Cardiac muscle cell (in vitro differentiated cells and primary cell): ENCODE results near the gene KXD1. TPM values are rescaled to one million over a fixed set of nuclear protein-coding genes. Genes with fewer than 3 reads are reported as not detected.
"Not testable (repeated sequence)": the region's sequence is repeated elsewhere in the genome, so short reads cannot be mapped to it uniquely, and the experiment has no call there.

Experiments
- DNase-seq, 2 donors: peaks; one replicate each; pipeline versions ENCODE4 v3.0.0 to v3.0.0-alpha.2; 2010 to 2017; ENCODE audit warnings: low read depth in 1 of 2, low spot score in 1 of 2
- H3K27ac ChIP-seq: fragments of 200-600 bp; sonication (generic); 2 replicates; pipeline ENCODE4 v1.5.1; 2016
- H3K27me3 ChIP-seq: fragments of 200-600 bp; sonication (generic); 2 replicates; pipeline ENCODE4 v1.6.0; 2016; ENCODE audit warnings: control low read depth
- H3K36me3 ChIP-seq: fragments of 200-600 bp; sonication (generic); 2 replicates; pipeline ENCODE4 v1.5.1; 2016; ENCODE audit warnings: control low read depth
- H3K4me1 ChIP-seq: fragments of 200-600 bp; sonication (generic); 2 replicates; pipeline ENCODE4 v1.8.1; 2017; ENCODE audit warnings: low read depth, mild to moderate bottlenecking, mixed run types
- H3K4me3 ChIP-seq: fragments of 200-600 bp; sonication (generic); 2 replicates; pipeline ENCODE4 v1.5.1; 2016; ENCODE audit warnings: mild to moderate bottlenecking
- H3K9me3 ChIP-seq: fragments of 200-600 bp; sonication (generic); 2 replicates; pipeline ENCODE4 v1.5.1; 2017; ENCODE audit warnings: low read depth, mild to moderate bottlenecking, control low read depth
- CTCF ChIP-seq: IDR thresholded peaks from 2 replicates; pipeline ENCODE4 v1.5.1; 2012; ENCODE audit warnings: low read depth, mild to moderate bottlenecking, low read length
- polyA plus RNA-seq: library from polyadenylated mRNA; unstranded; fragments of >200 nt; fragmentation: Nextera tagmentation; extraction: Ambion mirVana; gene quantifications from 2 replicates; pipeline ENCODE4 v1.2.1, GENCODE V29; 2016
- total RNA-seq: library from RNA; depleted of rRNA; stranded (reverse); fragments of >200 nt; gene quantifications from 2 replicates; pipeline ENCODE4 v1.2.3, GENCODE V29; 2016

Gene KXD1
- total and polyA plus RNA-seq, 2 experiments from 2014 or later, result 127 to 137 TPM

- no peak overlapping the region for H3K4me3 ChIP-seq
- H3K36me3 ChIP-seq, result peaks cover 44% of the 10 kb centered on the region
- H3K27ac ChIP-seq, result no peak overlapping the region
- no peaks in the 10 kb centered on the region for H3K9me3 ChIP-seq
- H3K4me1 ChIP-seq, result no peaks in the 10 kb centered on the region
- H3K27me3 ChIP-seq, result no peaks in the 10 kb centered on the region
- no peak for TF ChIP-seq CTCF
- DNase-seq, result no peak
Measured at GRCh38 chr19:18538115-18538514, 19.6 kb upstream of the KXD1 start.

GRCh38 chr19:18539372-18539771, 18.3 kb upstream of the KXD1 start:
- no peak for TF ChIP-seq CTCF
- Histone ChIP-seq H3K4me3 (no peak overlapping the region), H3K4me1 (peaks cover 3% of the 10 kb centered on the region), H3K27ac (no peak overlapping the region), H3K36me3 (peaks cover 42% of the 10 kb centered on the region), H3K9me3 (no peaks in the 10 kb centered on the region), H3K27me3 (no peaks in the 10 kb centered on the region)
- DNase-seq, result no peak

- H3K27ac ChIP-seq, H3K9me3 ChIP-seq, H3K27me3 ChIP-seq, H3K4me3 ChIP-seq, H3K4me1 ChIP-seq, DNase-seq: not testable (repeated sequence)
- peaks cover 42% of the 10 kb centered on the region for H3K36me3 ChIP-seq
Measured at GRCh38 chr19:18540200-18540599, 17.5 kb upstream of the KXD1 start.

- no peak for TF ChIP-seq CTCF
- H3K9me3 ChIP-seq, result no peaks in the 10 kb centered on the region
- peaks cover 3% of the 10 kb centered on the region for H3K4me1 ChIP-seq
- H3K4me3 ChIP-seq, result no peak overlapping the region
- H3K27me3 ChIP-seq, result no peaks in the 10 kb centered on the region
- H3K27ac ChIP-seq, result no peak overlapping the region
- DNase-seq, result no peak
- H3K36me3 ChIP-seq, result peaks cover 35% of the 10 kb centered on the region
Measured at GRCh38 chr19:18541258-18541991, 16.2 kb upstream of the KXD1 start.

GRCh38 chr19:18541992-18542940, 15.4 kb upstream of the KXD1 start:
- H3K4me3 ChIP-seq, result peak overlapping the region; percentile 97
- H3K4me1 ChIP-seq, result peaks cover 3% of the 10 kb centered on the region
- DNase-seq, result peak in 1 of 2 donors; percentile 58
- H3K27me3 ChIP-seq, result no peaks in the 10 kb centered on the region
- H3K9me3 ChIP-seq, result no peaks in the 10 kb centered on the region
- H3K36me3 ChIP-seq, result peaks cover 26% of the 10 kb centered on the region
- H3K27ac ChIP-seq, result peak overlapping the region; percentile 85
- TF ChIP-seq CTCF, result no peak
